ENCODE results near the gene KCNJ10.
A peak's percentile ranks its signal among the peaks of the same experiment; 100 is the strongest.

The KCNJ10 gene

GRCh38 chr1:160098852-160099561 lies 29.0 kb upstream of the KCNJ10 start:
- DNase-seq, result peak; percentile 100

- no peak for DNase-seq
These were observed 28.2 kb upstream of the KCNJ10 start, which contains the start of gene IGSF8 for GRCh38 chr1:160097911-160098851. Gene IGSF8 (minus strand): TSS chr1:160098619. CDS start chr1:160098472, 147 bp downstream.

- DNase-seq, result peak; percentile 31
These were observed 27.4 kb upstream of the KCNJ10 start for GRCh38 chr1:160097151-160097910.

DNA sequence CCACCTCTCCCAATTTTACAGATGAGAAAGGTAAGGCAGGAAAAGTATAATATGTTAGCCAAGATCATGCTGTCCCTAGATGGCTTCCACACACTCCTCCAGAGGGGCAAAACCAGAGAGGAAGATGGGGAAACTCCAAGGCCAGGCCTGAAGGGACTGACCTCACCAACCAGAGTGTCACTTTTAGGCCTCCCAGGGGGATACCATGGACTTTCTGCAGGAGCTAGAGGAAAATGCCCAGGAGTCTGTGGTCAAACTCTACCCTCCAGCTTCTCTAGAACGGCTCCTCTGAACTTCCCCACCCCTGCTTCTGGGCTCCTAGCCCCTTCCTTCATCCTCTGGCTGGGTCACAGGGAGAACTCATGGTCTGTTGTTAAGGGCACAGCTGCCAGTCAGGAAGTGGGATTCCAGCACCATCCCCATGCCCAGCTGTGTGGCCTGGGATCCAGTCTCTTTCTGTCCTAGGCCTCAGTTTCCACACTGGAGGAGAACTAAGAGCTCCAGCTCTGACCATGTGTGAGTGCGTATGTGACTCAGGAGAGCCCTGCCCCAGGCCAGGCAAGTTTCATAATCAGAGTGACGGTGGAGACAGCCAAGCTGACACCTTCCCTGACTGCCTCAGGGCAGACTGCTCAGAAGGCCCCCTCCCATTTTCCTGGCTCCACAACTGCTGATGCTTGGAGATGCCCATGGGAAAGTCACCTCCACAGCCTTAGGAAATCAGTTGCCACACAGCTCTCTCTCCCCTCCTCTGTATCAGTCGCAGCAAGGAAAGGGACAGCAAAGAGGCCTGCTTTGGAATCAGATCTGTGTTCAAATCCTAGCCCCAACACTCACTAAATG lies 26.5 kb upstream of the KCNJ10 start:
- DNase-seq, result no peak

- DNase-seq, result no peak
These were observed 25.6 kb upstream of the KCNJ10 start for GRCh38 chr1:160095382-160096105.

- no peak for DNase-seq
These were observed 24.8 kb upstream of the KCNJ10 start for GRCh38 chr1:160094806-160095205.

DNA sequence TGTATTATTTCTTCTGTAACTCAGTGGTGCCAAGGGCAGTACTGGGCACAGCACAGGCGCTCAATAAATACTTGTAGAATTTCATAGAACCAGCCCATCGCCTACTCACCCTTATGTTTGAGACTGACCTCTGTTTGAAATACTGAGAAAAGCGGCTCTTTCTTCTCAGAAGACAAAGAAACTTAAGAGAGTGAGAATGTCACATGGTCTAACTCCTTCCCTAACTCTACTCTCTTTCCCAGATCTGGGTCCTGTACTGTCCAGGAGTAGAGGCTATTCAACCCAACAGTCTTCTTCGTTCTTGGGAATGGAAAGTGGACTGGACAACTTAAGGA lies 24.3 kb upstream of the KCNJ10 start:
- no peak for DNase-seq

GRCh38 chr1:160093624-160094290 lies 23.8 kb upstream of the KCNJ10 start:
- no peak for DNase-seq

- no peak for DNase-seq
These were observed 23.1 kb upstream of the KCNJ10 start for GRCh38 chr1:160093069-160093395.

GRCh38 chr1:160092366-160093068 lies 22.6 kb upstream of the KCNJ10 start:
- no peak for DNase-seq

DNA sequence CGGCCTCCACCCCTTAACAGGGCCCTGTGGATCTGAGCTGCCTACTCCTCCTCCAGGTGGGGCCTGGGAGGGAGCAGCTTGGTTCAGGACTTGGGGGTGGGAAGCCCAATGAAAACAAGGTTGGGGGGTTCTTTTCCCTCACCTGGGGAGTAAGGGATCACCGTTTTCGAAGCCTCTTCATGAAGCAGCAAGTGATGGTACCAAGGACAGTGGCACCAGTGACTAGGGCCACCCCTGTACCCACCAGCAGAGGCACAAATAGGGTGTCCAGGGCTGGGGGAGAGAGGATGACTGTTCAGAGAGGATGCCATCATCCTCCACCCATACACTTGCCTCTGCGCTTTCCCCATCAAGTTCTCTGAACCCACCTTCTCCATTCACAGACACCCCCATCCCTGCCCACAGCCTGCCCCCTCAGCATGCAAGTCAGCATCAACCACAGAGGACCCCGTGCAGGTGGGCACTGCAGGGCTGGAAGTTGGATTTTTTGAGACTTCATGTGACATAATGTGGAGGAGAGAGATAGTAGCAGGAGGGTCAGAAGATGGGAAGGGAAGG lies 21.8 kb upstream of the KCNJ10 start:
- DNase-seq, result no peak

DNA sequence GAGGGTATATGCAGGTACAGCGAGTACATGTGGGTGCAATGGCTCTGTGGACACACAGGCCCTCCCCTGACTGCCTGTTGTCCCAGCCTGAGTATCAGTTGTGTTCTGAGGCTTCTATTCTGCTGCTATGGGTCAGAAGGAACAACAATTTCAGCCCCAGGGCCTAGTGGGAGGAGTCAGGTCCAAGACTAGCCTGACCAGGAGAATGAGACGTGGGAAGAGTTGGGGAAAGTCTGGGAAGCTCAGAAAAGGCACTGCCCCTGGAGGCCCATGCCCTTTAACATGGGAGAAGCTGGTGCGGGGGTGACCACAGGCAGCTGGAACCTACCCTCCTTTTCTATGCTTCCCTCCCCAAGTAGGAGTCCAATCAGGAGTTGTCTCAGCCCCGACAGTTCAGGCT lies 20.8 kb upstream of the KCNJ10 start:
- no peak for DNase-seq

GRCh38 chr1:160089883-160090282 lies 19.9 kb upstream of the KCNJ10 start:
- DNase-seq, result no peak

DNA sequence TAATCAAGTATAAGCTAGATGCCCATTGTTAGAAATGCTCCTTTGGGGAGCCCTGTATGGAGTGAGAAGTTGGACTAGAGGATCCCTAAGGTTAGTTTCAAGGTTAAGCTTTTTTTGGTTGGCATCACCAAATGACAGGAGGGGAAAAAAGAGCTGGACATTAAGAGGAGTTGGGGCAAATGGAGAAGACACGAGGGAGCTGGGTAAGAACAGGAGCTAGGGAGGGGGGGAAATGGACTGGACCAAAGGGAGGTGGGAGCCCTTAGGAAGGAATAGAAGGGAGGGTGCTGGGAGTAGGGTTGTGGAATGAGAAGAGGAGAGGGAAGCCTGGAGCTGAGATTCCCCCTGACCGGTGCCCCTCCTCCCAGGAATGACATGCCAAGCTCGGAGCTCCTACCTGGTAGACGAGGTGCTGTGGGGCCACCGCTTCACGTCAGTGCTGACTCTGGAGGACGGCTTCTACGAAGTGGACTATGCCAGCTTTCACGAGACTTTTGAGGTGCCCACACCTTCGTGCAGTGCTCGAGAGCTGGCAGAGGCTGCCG lies 17.2 kb upstream of the KCNJ10 start:
- no peak for DNase-seq

GRCh38 chr1:160086456-160086892 lies 16.5 kb upstream of the KCNJ10 start:
- no peak for DNase-seq

DNA sequence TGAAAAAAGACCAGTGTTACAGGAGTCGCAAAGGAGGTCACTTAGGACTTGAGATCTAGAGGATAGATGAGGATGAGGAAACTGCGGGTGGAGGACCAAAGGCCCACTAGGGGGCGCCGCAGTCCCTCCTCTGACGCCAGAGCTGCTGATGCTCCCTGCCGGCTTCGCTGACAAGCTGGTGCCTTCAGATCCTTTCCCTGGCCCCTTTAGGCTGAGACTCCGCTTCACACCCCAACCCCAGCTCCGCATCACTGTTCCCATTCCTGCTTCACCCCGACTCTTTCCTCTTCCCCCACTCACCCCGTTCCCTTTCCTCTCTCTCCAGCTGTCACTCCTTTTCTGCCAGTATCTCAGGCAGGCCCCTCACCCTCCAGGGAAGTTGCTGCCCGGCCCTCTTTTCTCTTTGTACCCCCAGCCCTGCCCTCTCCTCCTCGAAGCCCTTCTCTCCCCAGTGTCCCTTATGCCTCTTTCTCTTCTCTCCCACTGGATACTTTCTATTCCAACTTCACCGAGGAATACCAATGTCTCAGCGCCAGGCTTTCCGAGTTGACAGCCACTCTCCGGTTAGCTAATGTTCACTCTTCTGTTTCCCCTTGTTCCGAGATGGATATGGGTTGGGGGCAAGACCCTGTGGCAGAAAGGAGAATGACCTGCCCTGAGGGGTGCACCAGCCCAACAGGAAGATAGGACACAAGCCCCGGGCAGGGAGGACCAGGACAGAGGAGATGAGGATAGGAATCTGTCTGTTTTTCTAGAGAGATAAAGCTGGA lies 15.9 kb upstream of the KCNJ10 start:
- DNase-seq, result peak; percentile 85

- no peak for DNase-seq
These were observed 14.9 kb upstream of the KCNJ10 start for GRCh38 chr1:160084771-160085321.

GRCh38 chr1:160083968-160084770 lies 14.2 kb upstream of the KCNJ10 start:
- DNase-seq, result peak; percentile 85

All from CD4-positive, alpha-beta T cell treated with Interleukin-6 for 4 hours (primary cell).